ENCODE results near the gene EMD. TPM values are rescaled to one million over a fixed set of nuclear protein-coding genes. Genes with fewer than 3 reads are reported as not detected.
A peak's percentile ranks its signal among the peaks of the same experiment; 100 is the strongest.

The EMD gene
- total and polyA plus RNA-seq, 2 of the 13 experiments (the other 11 are each of a cell fraction or from before 2014, with no cell fraction given), result 14.5 to 14.9 TPM

- BruUV-seq (replicated peaks), result no TSS peak
- Histone ChIP-seq H3K27ac (ENCODE audit: extremely low read length, insufficient read depth, low read length) (no peak overlapping the region), H3K4me1 (ENCODE audit: insufficient read depth, low read length) (peaks cover 19% of the 10 kb centered on the region), H3K4me2 (ENCODE audit: low read depth, low read length) (peak overlapping the region; percentile 72), H3K9me3 (ENCODE audit: low read length) (no peaks in the 10 kb centered on the region), H3K9ac (ENCODE audit: insufficient read depth, low read depth, low read length) (0 out of 2 replicates have a peak overlapping the region, but pooled peaks have one; percentile 34), H2AFZ (ENCODE audit: low read length) (no peak overlapping the region), H3K79me2 (ENCODE audit: insufficient read depth, low read length) (peaks cover 8% of the 10 kb centered on the region), H3K27me3 (ENCODE audit: control insufficient read depth in 1 of 2, insufficient read depth in 2 of 2, low read length in 2 of 2) (no peaks in the 10 kb centered on the region), H3K4me3 (replicated peaks in 1 of 3; ENCODE audit: insufficient read depth in 1 of 3, low read depth in 2 of 3, low read length in 3 of 3) (peak overlapping the region in 2 of 3 experiments; percentile 31 to 65; a peak in 3 of 6 replicates), H3K36me3 (replicated peaks in 1 of 2; ENCODE audit: control insufficient read depth in 1 of 2, insufficient read depth in 2 of 2, low read length in 2 of 2) (no peaks in the 10 kb centered on the region), H4K20me1 (ENCODE audit: insufficient read depth, low read length) (no peaks in the 10 kb centered on the region)
- FAIRE-seq (peak; percentile 4), DNase-seq (ENCODE audit: low spot score) (no peak), ATAC-seq (peak; percentile 21)
- WGBS (ENCODE audit: low lambda C conversion rate), result no CpG with 5 or more reads among the region's 8 CpGs
- in situ Hi-C loops (cut with HindIII; ENCODE audit: extremely low pct_ligation_motif_present, low pct_unique_long_range_greater_than_20kb) (no loop called here), intact Hi-C loops (cut with micrococcal nuclease; ENCODE audit: unreplicated experiment) (no loop called here)
- POLR2A ChIA-PET, result interaction anchor here (0.8 to 1.7 kb wide), 3 partner anchors 11 to 13 kb away, joined by 3 to 5 read pairs (median 4); partner anchors contain the start of gene RPL10
- CTCF ChIA-PET (ENCODE audit: low intra/inter-chr PET ratio, low total read pairs), result interaction anchor here (1.2 to 1.5 kb wide), 3 partner anchors 150 to 152 kb away, joined by 3 to 5 read pairs (median 4); no protein-coding TSS in a partner anchor
- TF ChIP-seq ZNF296 (CRISPR knock-in tag; conservative IDR thresholded peaks at IDR 0.05) (no peak), HES4 (CRISPR knock-in tag; IDR thresholded peaks at IDR 0.05; ENCODE audit: borderline replicate concordance) (no peak), ZNF710 (CRISPR knock-in tag; IDR thresholded peaks at IDR 0.05; ENCODE audit: borderline replicate concordance) (no peak), MEIS1 (CRISPR knock-in tag; IDR thresholded peaks at IDR 0.05; ENCODE audit: borderline replicate concordance) (no peak), HIVEP1 (CRISPR knock-in tag; IDR thresholded peaks at IDR 0.05) (no peak), ZSCAN29 (CRISPR knock-in tag; conservative IDR thresholded peaks at IDR 0.05) (no peak), BATF2 (CRISPR knock-in tag; IDR thresholded peaks at IDR 0.05) (no peak), ATAD3A (CRISPR knock-in tag; IDR thresholded peaks at IDR 0.05) (no peak), ZNF20 (CRISPR knock-in tag; IDR thresholded peaks at IDR 0.05) (no peak), BCL3 (CRISPR knock-in tag; IDR thresholded peaks at IDR 0.05) (no peak), ZNF292 (CRISPR knock-in tag; IDR thresholded peaks at IDR 0.05; ENCODE audit: borderline replicate concordance, low read depth) (no peak), ZNF747 (CRISPR knock-in tag; IDR thresholded peaks at IDR 0.05; ENCODE audit: borderline replicate concordance) (0 out of 2 replicates have a peak, but pooled peaks have one; percentile 36), RFXAP (CRISPR knock-in tag; IDR thresholded peaks at IDR 0.05; ENCODE audit: borderline replicate concordance) (no peak), ZNF737 (CRISPR knock-in tag; IDR thresholded peaks at IDR 0.05; ENCODE audit: borderline replicate concordance) (no peak), ARID4A (CRISPR knock-in tag; IDR thresholded peaks at IDR 0.05; ENCODE audit: borderline replicate concordance) (0 out of 2 replicates have a peak, but pooled peaks have one; percentile 13)
These were observed 5.3 kb downstream of the EMD start for GRCh38 chrX:154384284-154384892.
